ENCODE results near the gene POMT1. TPM values are rescaled to one million over a fixed set of nuclear protein-coding genes. Genes with fewer than 3 reads are reported as not detected.

POMT1 gene
- total and polyA plus RNA-seq, 2 donors (not counting 3 experiments of a cell fraction or from before 2014, with no cell fraction given): 44.7 to 53.9 TPM

- dilution Hi-C loops (cut with MboI; ENCODE audit: extremely low pct_ligation_motif_present, low sequenced_read_pairs): no loop called here
- Histone ChIP-seq H2AFZ (ENCODE audit: low read depth, low read length) (no peak overlapping the region), H3K27me3 (ENCODE audit: control insufficient read depth in 2 of 2, insufficient read depth in 2 of 2, low read length in 2 of 2) (no peaks in the 10 kb centered on the region), H4K20me1 (replicated peaks; ENCODE audit: control insufficient read depth, extremely low read depth, insufficient read depth, low read length) (peaks cover 2% of the 10 kb centered on the region), H3K4me3 (replicated peaks in 1 of 3; ENCODE audit: insufficient read depth in 1 of 3, low read depth in 1 of 3, low read length in 3 of 3) (no peak overlapping the region), H3K36me3 (ENCODE audit: control insufficient read depth in 2 of 2, extremely low read depth in 1 of 2, insufficient read depth in 2 of 2, low read length in 2 of 2) (peaks cover 20 to 50% of the 10 kb centered on the region in 2 experiments), H3K27ac (ENCODE audit: insufficient read depth, low read depth, low read length) (no peak overlapping the region), H3K9me3 (replicated peaks; ENCODE audit: control insufficient read depth, insufficient read depth, low read length) (no peaks in the 10 kb centered on the region), H3K4me1 (ENCODE audit: control insufficient read depth, extremely low read depth, insufficient read depth, low read length) (no peaks in the 10 kb centered on the region), H3K9me1 (replicated peaks; ENCODE audit: control insufficient read depth, extremely low read depth, insufficient read depth, low read length) (no peaks in the 10 kb centered on the region), H3K4me2 (ENCODE audit: insufficient read depth, low read length) (no peak overlapping the region), H3K9ac (replicated peaks; ENCODE audit: extremely low read depth, insufficient read depth, low read length) (no peak overlapping the region), H3K79me2 (ENCODE audit: control insufficient read depth, insufficient read depth, low read length) (peaks cover 52% of the 10 kb centered on the region)
- CTCF ChIA-PET: interaction anchor here (1.4 kb wide), 1 partner anchor 34 kb away, joined by 3 read pairs; no protein-coding TSS in a partner anchor
- POLR2A ChIA-PET: no interaction called here
- intact Hi-C loops (cut with micrococcal nuclease): no loop called here
- TF ChIP-seq MYC (IDR thresholded peaks at IDR 0.05; ENCODE audit: low read depth, low read length) (no peak), FOS (IDR thresholded peaks at IDR 0.05; ENCODE audit: borderline replicate concordance, insufficient read depth, low read length) (no peak), EZH2 (IDR thresholded peaks at IDR 0.05; ENCODE audit: borderline replicate concordance, low read depth, low read length, severe bottlenecking) (no peak), JUN (IDR thresholded peaks at IDR 0.05; ENCODE audit: borderline replicate concordance, insufficient read depth, insufficient read length, low read depth) (no peak), GATA2 (IDR thresholded peaks at IDR 0.05; ENCODE audit: insufficient read depth, insufficient read length, low read depth, low read length) (no peak), POLR2AphosphoS5 (IDR thresholded peaks at IDR 0.05; ENCODE audit: insufficient read depth, low read depth, low read length) (no peak)
- DNase-seq (ENCODE audit: low read depth, low spot score) (no peak), FAIRE-seq (no peak)
- BruUV-seq (replicated peaks): no TSS peak
Measured at GRCh38 chr9:131467214-131467935, 35.3 kb upstream of the POMT1 start.

GRCh38 chr9:131468031-131468430 lies 34.7 kb upstream of the POMT1 start:
- H3K9ac ChIP-seq (replicated peaks; ENCODE audit: extremely low read depth, insufficient read depth, low read length): no peak overlapping the region
- no peak for FAIRE-seq
- no peak overlapping the region for H3K4me3 ChIP-seq (replicated peaks in 1 of 3; ENCODE audit: insufficient read depth in 1 of 3, low read depth in 1 of 3, low read length in 3 of 3)
- ChIA-PET POLR2A (no interaction called here), CTCF (interaction anchor here (1.4 kb wide), 1 partner anchor 35 kb away, joined by 3 read pairs; no protein-coding TSS in a partner anchor)
- no peaks in the 10 kb centered on the region for H3K27me3 ChIP-seq (ENCODE audit: control insufficient read depth in 2 of 2, insufficient read depth in 2 of 2, low read length in 2 of 2)
- no TSS peak for BruUV-seq (replicated peaks)
- TF ChIP-seq POLR2AphosphoS5 (IDR thresholded peaks at IDR 0.05; ENCODE audit: insufficient read depth, low read depth, low read length) (no peak), MAX (IDR thresholded peaks at IDR 0.05; ENCODE audit: insufficient read depth, insufficient read length) (no peak), MYC (IDR thresholded peaks at IDR 0.05; ENCODE audit: low read depth, low read length) (no peak), GATA2 (IDR thresholded peaks at IDR 0.05; ENCODE audit: insufficient read depth, insufficient read length, low read depth, low read length) (no peak), FOS (IDR thresholded peaks at IDR 0.05; ENCODE audit: borderline replicate concordance, insufficient read depth, low read length) (no peak), EZH2 (IDR thresholded peaks at IDR 0.05; ENCODE audit: borderline replicate concordance, low read depth, low read length, severe bottlenecking) (no peak), JUN (IDR thresholded peaks at IDR 0.05; ENCODE audit: borderline replicate concordance, insufficient read depth, insufficient read length, low read depth) (no peak), CTCF (IDR thresholded peaks at IDR 0.05; ENCODE audit: extremely low read depth in 1 of 2, insufficient read depth in 1 of 2, low read depth in 1 of 2, low read length in 2 of 2) (no peak), POLR2A (IDR thresholded peaks at IDR 0.05; ENCODE audit: low read depth, low read length) (no peak)
- no peaks in the 10 kb centered on the region for H3K9me1 ChIP-seq (replicated peaks; ENCODE audit: control insufficient read depth, extremely low read depth, insufficient read depth, low read length)
- no peak overlapping the region for H2AFZ ChIP-seq (ENCODE audit: low read depth, low read length)
- H3K9me3 ChIP-seq (replicated peaks; ENCODE audit: control insufficient read depth, insufficient read depth, low read length): no peaks in the 10 kb centered on the region
- H3K4me1 ChIP-seq (ENCODE audit: control insufficient read depth, extremely low read depth, insufficient read depth, low read length): no peaks in the 10 kb centered on the region
- H3K4me2 ChIP-seq (ENCODE audit: insufficient read depth, low read length): no peak overlapping the region
- dilution Hi-C loops (cut with MboI; ENCODE audit: extremely low pct_ligation_motif_present, low sequenced_read_pairs) (no loop called here), intact Hi-C loops (cut with micrococcal nuclease) (no loop called here)
- H3K27ac ChIP-seq (ENCODE audit: insufficient read depth, low read depth, low read length): no peak overlapping the region
- peaks cover 56% of the 10 kb centered on the region for H3K79me2 ChIP-seq (ENCODE audit: control insufficient read depth, insufficient read depth, low read length)
- peaks cover 22 to 51% of the 10 kb centered on the region in 2 experiments for H3K36me3 ChIP-seq (ENCODE audit: control insufficient read depth in 2 of 2, extremely low read depth in 1 of 2, insufficient read depth in 2 of 2, low read length in 2 of 2)
- peaks cover 5% of the 10 kb centered on the region for H4K20me1 ChIP-seq (replicated peaks; ENCODE audit: control insufficient read depth, extremely low read depth, insufficient read depth, low read length)
- DNase-seq (ENCODE audit: low read depth, low spot score): no peak
